CD4-positive, alpha-beta T cell treated with Interleukin-2 at 100 ng/mL for 4 hours (primary cell): ENCODE data around the gene CHSY1.
"Not testable (repeated sequence)": the region's sequence is repeated elsewhere in the genome, so short reads cannot be mapped to it uniquely, and the experiment has no call there.

Experiments
- DNase-seq: peaks from one replicate; pipeline ENCODE4 v3.0.0-alpha.2; 2020; ENCODE audit warnings: low spot score

The CHSY1 gene

DNA sequence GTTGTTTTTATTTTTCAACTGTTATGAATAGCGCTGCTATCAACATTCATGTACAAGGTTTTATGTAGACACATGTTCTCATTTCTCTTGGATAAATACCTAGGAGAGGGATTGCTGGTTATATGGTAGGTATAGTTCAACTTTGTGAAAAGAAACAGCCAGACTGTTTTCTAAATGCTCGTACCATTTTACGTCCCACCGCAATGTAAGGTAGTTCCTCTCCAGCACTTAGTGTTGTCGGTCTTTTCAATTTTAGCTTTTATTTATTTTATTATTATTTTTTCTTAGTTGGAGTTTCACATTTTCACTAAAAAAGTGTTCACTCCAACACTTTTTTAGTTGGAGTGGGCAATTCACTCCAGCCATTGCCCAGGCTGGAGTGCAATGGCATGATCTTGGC, 117.1 kb downstream of the CHSY1 start:
- DNase-seq: no peak

GRCh38 chr15:101133751-101134261, 118.0 kb downstream of the CHSY1 start:
- DNase-seq: no peak

- no peak for DNase-seq
Measured at GRCh38 chr15:101133181-101133460, 118.7 kb downstream of the CHSY1 start.

DNA sequence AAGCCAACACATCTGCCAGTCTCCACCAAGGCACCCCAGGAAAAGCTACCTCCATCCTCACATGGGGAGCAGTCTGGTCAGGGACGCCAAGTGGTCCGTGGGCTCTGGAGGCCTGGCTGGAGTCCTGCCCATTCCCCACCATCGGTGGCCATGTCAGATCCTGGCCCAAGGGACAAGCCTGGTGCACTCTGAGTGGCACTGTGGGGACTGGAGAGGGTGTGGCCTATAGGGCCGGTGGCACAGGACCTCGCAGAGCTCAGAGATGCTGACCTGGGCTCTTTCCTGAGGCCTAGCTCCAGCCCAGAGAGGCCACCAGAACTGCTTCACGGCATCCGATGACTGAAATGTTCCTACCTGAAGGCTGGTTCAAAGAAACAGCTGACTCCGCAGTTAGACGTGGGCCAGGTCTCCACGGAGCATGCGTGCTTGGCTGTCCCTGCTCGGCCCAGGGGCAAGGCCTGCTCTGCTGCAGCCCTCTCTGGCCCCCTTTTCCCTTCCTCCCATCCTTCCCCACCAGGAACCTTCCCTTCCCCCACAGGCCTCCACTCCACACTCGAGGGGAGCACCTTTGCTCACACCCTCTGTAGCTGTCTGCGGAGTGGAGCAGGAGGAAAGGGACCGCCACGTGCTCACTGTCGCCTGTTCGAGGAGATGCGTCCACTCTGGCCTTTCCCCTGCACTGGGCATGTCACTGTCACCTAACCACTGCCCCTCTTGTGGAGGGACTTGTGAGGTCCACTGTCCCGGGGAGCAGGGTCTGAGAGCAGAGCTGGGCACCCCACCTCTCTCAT, 119.3 kb downstream of the CHSY1 start:
- no peak for DNase-seq

GRCh38 chr15:101131489-101132389, 120.1 kb downstream of the CHSY1 start:
- no peak for DNase-seq

GRCh38 chr15:101129851-101130380, 121.9 kb downstream of the CHSY1 start:
- no peak for DNase-seq

DNA sequence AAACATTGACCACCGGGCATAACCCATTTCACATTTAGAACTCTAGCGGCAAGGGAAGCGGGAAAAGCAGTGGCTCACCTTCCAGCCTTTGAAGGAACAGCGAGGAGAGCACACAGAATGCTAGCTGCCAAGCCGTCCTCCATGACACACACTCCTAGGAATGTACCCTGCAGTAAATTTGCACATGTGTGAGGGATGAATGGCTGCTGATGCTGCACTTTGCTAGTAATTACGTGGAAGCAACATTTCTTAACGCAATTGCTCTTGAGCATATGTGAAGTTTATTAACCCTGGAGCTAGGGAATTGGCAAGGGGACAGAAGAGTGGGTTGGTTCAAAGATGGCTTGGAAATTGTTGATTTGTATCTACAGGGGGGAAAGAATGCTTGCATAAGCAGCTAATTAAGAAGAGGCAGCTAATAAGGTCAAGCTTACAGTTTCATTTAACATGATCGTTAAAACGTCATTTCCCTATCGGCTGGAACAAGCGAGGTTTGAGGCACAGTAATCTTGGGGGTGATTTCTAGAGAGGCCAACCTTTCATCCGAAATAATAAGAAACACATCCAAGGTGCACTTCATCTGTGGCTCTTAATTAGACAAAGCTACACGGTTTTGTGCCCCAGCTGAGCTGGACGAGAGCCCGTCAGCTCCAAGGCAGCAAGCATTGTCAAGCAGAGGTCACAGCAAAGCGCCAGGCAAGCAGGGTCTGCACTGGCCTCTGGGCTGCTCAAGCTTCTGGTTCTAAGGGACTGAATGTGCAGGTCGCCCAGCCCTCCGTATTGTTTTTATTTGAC, 123.4 kb downstream of the CHSY1 start:
- no peak for DNase-seq

DNA sequence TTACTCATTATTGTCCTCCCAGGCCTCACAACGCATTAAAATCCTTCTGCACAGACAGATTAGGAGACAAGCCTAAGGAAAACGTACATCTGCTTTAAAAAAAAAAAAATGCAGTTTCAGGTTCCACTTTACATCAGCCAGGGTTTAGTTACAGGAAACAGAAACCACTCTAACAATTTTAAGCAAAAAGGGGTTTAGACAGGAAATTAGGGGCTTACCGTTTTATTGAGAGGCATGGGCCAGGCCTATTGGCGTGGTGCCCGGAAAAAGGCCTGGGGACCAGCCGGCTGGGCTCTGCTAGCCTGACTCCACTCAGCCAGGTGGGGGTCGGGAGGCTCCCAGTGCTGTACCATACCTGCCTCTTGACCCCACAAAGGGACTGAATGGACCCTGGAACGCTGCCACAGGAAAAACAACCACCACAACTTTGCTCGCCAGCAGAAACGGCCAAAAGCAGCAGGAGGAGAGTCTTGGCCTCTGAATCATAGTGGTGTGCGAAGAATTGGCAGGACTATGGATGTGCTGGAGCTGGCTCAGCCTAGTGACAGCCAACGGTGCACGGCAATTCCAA, 124.3 kb downstream of the CHSY1 start:
- DNase-seq: peak; percentile 36

GRCh38 chr15:101126618-101127505, 125.0 kb downstream of the CHSY1 start:
- DNase-seq: no peak

DNA sequence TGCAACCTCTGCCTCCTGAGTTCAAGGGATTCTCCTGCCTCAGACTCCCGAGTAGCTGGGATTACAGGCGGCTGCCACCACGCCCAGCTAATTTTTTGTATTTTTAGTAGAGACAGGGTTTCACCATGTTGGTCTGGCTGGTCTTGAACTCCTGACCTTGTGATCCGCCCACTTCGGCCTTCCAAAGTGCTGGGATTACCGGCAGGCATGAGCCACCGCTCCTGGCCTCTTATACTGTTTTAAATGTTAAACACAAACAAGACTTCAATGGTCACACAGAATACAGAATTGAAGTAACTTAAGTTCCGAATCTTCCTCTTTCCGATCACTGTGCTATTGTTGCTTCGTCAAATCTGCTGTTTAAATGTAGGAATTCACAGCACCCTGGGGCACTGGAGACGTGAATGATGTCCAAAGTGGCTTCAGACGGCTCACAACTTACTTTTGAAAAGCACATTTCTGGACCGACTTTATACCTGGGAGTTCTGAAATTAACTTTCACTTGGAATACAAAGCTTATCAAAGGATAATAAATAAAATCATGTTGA, 125.9 kb downstream of the CHSY1 start:
- not testable (repeated sequence) for DNase-seq
